Measurements from ENCODE around the gene LRRC47.

LRRC47 gene

DNA sequence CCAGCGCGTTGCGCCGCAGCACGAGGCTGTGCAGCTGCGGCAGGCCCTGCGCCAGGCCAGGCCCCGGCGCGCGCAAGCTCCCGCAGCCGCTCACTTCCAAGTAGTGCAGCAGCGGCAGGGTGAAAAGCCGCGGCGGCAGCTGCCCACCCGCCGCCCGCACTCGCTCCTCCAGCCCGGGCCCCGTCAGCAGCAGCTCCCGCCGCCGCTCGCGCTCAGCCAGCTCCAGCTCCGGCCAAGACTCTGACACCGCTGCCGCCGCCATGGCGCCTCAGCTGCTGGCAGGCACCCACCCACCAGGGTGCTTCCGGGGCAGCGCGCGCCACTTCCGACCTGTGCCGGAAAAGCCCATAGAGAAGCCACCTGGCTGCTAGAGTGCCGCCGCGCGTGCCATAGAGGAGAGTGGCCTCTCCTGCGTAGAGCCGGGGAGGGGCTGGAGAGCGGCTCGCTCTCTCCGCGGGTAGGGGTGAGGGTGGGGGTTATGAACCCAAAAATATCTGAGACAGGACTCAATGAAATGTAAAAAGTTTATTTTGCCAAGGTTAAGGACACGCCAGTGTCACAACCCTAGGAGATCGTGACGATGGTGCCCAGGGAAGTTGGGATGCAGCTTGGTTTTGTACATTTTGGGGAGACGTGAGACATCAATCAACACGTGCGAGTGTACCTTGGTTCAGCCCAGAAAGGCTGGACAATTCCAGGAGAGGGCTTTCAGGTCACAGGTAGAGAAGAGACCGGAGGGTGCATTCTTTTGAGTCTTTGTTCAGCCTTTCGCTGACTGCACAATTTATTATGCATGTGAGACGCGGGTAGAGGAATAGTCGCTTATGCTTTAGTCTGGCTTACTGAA is at the start of gene LRRC47:
TSS of gene LRRC47 (minus strand) at position 284 of the 847 bp plus-strand sequence. CDS start at position 262, 22 bp downstream.
- TF ChIP-seq GATA2 (IDR thresholded peaks at IDR 0.05; ENCODE audit: low read depth, low read length): no peak
- TF ChIP-seq GATA3 (IDR thresholded peaks at IDR 0.05; ENCODE audit: low read depth, low read length): no peak

DNA sequence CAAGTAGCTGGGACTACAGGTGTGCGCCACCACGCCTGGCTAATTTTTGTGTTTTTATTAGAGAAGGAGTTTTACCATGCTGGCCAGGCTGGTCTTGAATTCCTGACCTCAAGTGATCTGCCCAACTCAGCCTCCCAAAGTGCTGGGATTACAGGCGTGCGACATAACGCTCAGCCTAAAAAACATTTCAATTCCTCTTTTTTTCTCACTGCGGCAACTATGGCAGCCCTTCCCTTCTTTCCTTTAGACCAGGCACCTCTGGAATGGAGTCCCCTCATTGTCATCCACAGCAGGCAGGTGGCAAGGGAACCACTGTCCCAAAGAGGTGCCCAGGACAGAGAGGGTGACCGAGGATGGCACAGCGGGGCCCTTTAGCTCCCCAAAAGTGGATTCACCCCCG is 46.6 kb upstream of the LRRC47 start:
- TF ChIP-seq GATA3 (IDR thresholded peaks at IDR 0.05; ENCODE audit: low read depth, low read length): no peak
- TF ChIP-seq GATA2 (IDR thresholded peaks at IDR 0.05; ENCODE audit: low read depth, low read length): no peak

DNA sequence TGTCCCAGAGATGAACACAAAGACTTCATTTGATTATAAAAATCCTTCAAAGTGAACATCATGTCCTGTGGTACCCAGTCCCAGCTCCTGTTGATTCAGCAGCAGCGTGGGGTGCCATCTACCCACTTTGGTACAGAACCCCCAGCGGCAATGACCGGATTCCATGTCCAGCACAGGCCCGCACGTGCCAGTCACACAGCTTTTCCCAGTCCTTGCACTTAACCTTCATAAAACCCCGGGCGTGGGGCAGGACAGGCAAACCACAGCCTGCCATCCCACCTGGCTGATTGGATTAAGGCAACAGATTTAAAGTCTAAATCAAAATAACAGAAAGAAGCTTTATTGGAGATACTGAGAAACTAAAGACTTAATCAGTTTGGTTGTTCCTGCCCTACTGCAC is 45.2 kb upstream of the LRRC47 start:
- no peak for TF ChIP-seq GATA3 (IDR thresholded peaks at IDR 0.05; ENCODE audit: low read depth, low read length)

DNA sequence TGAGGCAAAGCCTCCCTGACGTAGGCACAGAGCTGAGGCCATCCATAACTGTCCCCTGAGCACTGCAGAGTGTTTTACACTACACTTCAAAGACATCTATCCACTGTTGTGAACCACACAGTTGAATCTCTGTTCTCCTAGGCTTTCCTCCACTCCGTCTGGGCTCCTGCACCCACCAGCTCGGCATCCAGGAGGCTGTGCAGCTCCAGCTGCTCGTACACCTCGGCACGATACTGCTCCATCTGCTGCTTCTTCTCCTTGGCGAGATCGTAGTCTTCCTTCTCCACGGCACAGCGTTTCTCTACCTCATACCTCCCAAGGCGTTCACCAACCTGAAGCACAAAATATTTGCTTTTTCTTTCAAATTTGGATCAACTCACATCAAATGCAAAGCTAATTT is 42.5 kb upstream of the LRRC47 start:
- no peak for TF ChIP-seq GATA2 (IDR thresholded peaks at IDR 0.05; ENCODE audit: low read depth, low read length)
- TF ChIP-seq GATA3 (IDR thresholded peaks at IDR 0.05; ENCODE audit: low read depth, low read length): no peak

DNA sequence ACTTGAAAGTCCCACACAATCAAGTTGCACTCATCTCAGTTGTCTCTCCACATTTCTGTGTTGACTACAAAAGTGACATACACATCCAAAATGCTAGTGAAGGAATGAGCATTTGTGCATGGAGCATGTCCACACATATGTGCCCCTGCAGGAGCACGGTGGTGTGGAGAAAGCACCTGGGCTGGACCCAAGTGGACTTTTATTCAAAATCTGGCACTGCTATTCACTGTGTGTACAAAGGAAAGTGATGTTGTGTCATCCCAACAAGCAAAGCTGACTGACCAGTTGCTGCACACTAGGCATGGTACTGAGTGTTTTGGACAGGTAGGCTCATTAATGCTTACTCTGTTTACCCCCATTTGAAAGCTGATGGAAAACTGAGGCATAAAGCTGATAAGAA is 41.4 kb upstream of the LRRC47 start:
- TF ChIP-seq GATA2 (IDR thresholded peaks at IDR 0.05; ENCODE audit: low read depth, low read length) (no peak), GATA3 (IDR thresholded peaks at IDR 0.05; ENCODE audit: low read depth, low read length) (no peak)

DNA sequence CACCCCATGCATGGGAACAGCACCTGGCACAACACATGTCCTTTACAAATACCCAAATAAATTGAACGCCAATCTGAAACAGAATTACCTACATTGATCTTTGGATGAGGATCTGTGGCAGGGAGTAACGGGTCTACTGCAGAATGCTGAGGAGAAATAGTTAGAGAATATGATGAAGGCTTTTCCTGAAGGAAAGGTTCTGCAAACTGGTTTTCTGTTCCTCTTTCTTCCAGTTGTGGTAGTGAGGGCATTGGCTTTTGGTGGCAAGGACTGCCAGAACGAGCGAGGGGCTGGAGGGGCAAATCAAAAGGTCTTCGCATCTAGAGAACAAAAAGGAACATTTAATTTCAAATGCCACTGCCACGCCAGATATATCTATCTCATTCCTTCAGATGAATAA is 40.9 kb upstream of the LRRC47 start:
- no peak for TF ChIP-seq GATA3 (IDR thresholded peaks at IDR 0.05; ENCODE audit: low read depth, low read length)
- no peak for TF ChIP-seq GATA2 (IDR thresholded peaks at IDR 0.05; ENCODE audit: low read depth, low read length)

- TF ChIP-seq GATA2 (IDR thresholded peaks at IDR 0.05; ENCODE audit: low read depth, low read length) (no peak), GATA3 (IDR thresholded peaks at IDR 0.05; ENCODE audit: low read depth, low read length) (no peak)
Measured at GRCh38 chr1:3836421-3836820, 40.1 kb upstream of the LRRC47 start.

GRCh38 chr1:3834701-3835100 is 38.4 kb upstream of the LRRC47 start:
- TF ChIP-seq GATA2 (IDR thresholded peaks at IDR 0.05; ENCODE audit: low read depth, low read length) (no peak), GATA3 (IDR thresholded peaks at IDR 0.05; ENCODE audit: low read depth, low read length) (no peak)

DNA sequence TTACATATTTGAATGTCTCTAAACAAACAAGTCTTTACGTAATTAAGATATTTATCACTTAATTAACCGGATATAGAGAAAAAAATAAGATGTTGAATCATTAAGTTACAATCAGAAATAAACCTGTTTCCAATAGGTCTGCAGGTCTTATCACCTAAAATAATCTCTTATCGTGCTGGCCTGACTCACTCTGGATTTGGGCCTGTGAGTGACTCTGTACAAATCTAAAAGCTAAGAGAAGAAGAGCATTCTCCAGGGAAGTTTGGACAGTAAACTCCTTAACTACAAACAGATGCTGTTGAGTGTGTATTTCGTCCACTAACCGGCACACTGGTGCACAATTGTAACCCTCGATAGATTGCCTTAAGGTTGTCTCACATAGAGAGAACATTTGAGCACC is 35.4 kb upstream of the LRRC47 start:
- TF ChIP-seq GATA2 (IDR thresholded peaks at IDR 0.05; ENCODE audit: low read depth, low read length) (peak; percentile 82), GATA3 (IDR thresholded peaks at IDR 0.05; ENCODE audit: low read depth, low read length) (peak; percentile 88)

- no peak for TF ChIP-seq GATA2 (IDR thresholded peaks at IDR 0.05; ENCODE audit: low read depth, low read length)
- no peak for TF ChIP-seq GATA3 (IDR thresholded peaks at IDR 0.05; ENCODE audit: low read depth, low read length)
Measured at GRCh38 chr1:3828391-3828790, 32.1 kb upstream of the LRRC47 start.

GRCh38 chr1:3827813-3828307 is 31.6 kb upstream of the LRRC47 start:
- TF ChIP-seq GATA3 (IDR thresholded peaks at IDR 0.05; ENCODE audit: low read depth, low read length): no peak
- TF ChIP-seq GATA2 (IDR thresholded peaks at IDR 0.05; ENCODE audit: low read depth, low read length): no peak

DNA sequence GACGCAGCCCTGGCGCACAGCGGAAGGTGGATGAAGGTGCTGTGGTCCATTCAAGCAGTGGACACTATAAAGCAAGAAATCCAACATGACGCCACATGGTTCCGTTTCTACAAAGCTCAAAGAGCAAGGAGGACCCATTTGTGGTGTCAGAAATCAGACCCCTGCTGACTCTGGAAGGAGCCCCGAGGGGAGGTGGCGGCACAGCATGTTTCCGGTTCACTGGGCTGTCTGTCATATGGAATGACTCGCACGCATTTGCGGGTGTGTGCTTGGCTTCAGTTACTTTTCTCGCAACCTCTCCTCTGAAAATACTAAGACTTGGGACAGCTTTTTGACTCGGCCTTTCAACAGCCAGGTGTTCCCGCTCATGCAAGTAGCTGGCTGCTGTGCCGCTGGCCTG is 29.1 kb upstream of the LRRC47 start:
- TF ChIP-seq GATA2 (IDR thresholded peaks at IDR 0.05; ENCODE audit: low read depth, low read length): no peak
- no peak for TF ChIP-seq GATA3 (IDR thresholded peaks at IDR 0.05; ENCODE audit: low read depth, low read length)

DNA sequence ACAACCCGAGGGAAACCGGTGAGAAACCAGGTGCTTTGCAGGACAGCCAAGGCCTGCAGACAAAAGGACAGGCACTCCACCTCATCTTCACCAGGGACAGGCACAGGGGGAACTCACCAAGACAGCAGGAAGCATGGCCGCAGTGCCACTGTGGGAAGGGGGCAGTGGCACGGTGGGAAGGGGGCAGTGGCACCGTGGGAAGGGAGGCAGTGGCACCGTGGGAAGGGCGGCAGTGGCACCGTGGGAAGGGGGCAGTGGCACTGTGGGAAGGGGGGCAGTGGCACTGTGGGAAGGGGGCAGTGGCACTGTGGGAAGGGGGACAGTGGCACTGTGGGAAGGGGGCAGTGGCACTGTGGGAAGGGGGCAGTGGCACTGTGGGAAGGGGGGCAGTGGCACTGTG is 28.4 kb upstream of the LRRC47 start:
- TF ChIP-seq GATA3 (IDR thresholded peaks at IDR 0.05; ENCODE audit: low read depth, low read length): no peak
- no peak for TF ChIP-seq GATA2 (IDR thresholded peaks at IDR 0.05; ENCODE audit: low read depth, low read length)

- no peak for TF ChIP-seq GATA2 (IDR thresholded peaks at IDR 0.05; ENCODE audit: low read depth, low read length)
- TF ChIP-seq GATA3 (IDR thresholded peaks at IDR 0.05; ENCODE audit: low read depth, low read length): no peak
Measured at GRCh38 chr1:3822421-3822820, 26.1 kb upstream of the LRRC47 start.

- TF ChIP-seq GATA2 (IDR thresholded peaks at IDR 0.05; ENCODE audit: low read depth, low read length) (no peak), GATA3 (IDR thresholded peaks at IDR 0.05; ENCODE audit: low read depth, low read length) (no peak)
Measured at GRCh38 chr1:3821908-3822307, 25.6 kb upstream of the LRRC47 start.
